ENCODE results near the gene TMEM33.

- TF ChIP-seq ZBTB7A (IDR thresholded peaks at IDR 0.05; ENCODE audit: low read depth), result no peak
- TF ChIP-seq TAF1 (IDR thresholded peaks at IDR 0.05; ENCODE audit: low read depth), result no peak
- TF ChIP-seq CREB1 (IDR thresholded peaks at IDR 0.05; ENCODE audit: low read depth), result no peak
Observed at GRCh38 chr4:41932988-41933387, 2.2 kb upstream of the TMEM33 start.

All from Ishikawa (cell line).